Body of pancreas (tissue), 4 donors: ENCODE data around the gene ZNF484.

ENCODE experiments used
- POLR2A ChIP-seq, 3 donors: fragments of 450-650 bp; IDR thresholded peaks; one replicate each; pipeline ENCODE4 v1.6.1; 2016; ENCODE audit warnings: antibody characterized with exemption in 3 of 3, mild to moderate bottlenecking in 2 of 3
- TF ChIP-seq, protein P1 (sequence below), 7 experiments: fragments of 450-650 bp in 4 of 7; fragments of 200-600 bp in 3 of 7; sonication (generic) in 3 of 7; IDR thresholded peaks; one replicate each; pipeline ENCODE4 v1.5.1; 2016 to 2019; ENCODE audit warnings: antibody characterized with exemption in 7 of 7

DNA sequence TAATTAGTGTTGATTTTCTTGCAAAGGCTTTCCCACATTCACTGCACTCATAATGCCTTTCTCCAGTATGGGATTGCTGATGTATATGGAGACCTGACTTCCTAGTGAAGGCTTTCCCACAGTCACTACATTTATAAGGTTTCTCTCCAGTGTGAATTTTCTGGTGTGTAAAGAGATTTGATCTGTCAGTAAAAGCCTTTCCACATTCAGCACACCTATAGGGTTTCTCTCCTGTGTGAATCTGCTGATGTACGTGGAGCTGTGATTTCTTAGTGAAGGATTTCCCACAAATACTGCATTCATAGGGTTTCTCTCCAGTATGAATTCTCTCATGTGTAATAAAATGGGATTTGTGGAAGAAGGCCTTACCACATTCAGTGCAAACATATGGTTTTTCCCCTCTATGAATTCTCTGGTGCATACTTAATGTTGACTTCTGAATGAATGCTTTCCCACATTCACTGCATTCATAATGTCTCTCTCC lies 31.1 kb downstream of the ZNF484 start:
- TF ChIP-seq, protein P1, sequence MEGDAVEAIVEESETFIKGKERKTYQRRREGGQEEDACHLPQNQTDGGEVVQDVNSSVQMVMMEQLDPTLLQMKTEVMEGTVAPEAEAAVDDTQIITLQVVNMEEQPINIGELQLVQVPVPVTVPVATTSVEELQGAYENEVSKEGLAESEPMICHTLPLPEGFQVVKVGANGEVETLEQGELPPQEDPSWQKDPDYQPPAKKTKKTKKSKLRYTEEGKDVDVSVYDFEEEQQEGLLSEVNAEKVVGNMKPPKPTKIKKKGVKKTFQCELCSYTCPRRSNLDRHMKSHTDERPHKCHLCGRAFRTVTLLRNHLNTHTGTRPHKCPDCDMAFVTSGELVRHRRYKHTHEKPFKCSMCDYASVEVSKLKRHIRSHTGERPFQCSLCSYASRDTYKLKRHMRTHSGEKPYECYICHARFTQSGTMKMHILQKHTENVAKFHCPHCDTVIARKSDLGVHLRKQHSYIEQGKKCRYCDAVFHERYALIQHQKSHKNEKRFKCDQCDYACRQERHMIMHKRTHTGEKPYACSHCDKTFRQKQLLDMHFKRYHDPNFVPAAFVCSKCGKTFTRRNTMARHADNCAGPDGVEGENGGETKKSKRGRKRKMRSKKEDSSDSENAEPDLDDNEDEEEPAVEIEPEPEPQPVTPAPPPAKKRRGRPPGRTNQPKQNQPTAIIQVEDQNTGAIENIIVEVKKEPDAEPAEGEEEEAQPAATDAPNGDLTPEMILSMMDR (IDR thresholded peaks at IDR 0.05) = no peak
- no peak for TF ChIP-seq POLR2A (IDR thresholded peaks at IDR 0.05)
